KMS-11 (cell line): ENCODE results near the gene CIPC.

ENCODE experiments used
- H2AFZ ChIP-seq: fragments of 200-600 bp; sonication (generic); 2 replicates; pipeline ENCODE4 v1.6.1; 2016; ENCODE audit warnings: antibody characterized with exemption, mixed run types, low read depth
- H3K27ac ChIP-seq: fragments of 200-600 bp; sonication (generic); 2 replicates; pipeline ENCODE4 v1.6.1; 2016; ENCODE audit warnings: mild to moderate bottlenecking, mixed run types
- H3K27me3 ChIP-seq: fragments of 200-600 bp; sonication (generic); 2 replicates; pipeline ENCODE4 v1.6.1; 2017; ENCODE audit warnings: mild to moderate bottlenecking, low read depth, mixed run types, moderate library complexity; ENCODE audit not compliant: insufficient read depth
- H3K36me3 ChIP-seq: fragments of 200-600 bp; sonication (generic); 2 replicates; pipeline ENCODE4 v1.6.1; 2017; ENCODE audit warnings: mild to moderate bottlenecking, mixed run types; ENCODE audit not compliant: insufficient read depth
- H3K4me1 ChIP-seq: fragments of 200-600 bp; sonication (generic); 2 replicates; pipeline ENCODE4 v1.6.1; 2016; ENCODE audit warnings: mild to moderate bottlenecking, low read depth, mixed run types; ENCODE audit not compliant: poor library complexity, severe bottlenecking
- H3K4me2 ChIP-seq: fragments of 200-600 bp; sonication (generic); 2 replicates; pipeline ENCODE4 v1.7.0; 2016; ENCODE audit warnings: mild to moderate bottlenecking, mixed run types
- H3K4me3 ChIP-seq: fragments of 200-600 bp; sonication (generic); IDR thresholded peaks from 2 replicates; pipeline ENCODE4 v1.6.1; 2017; ENCODE audit warnings: low read depth, low read length, mixed read lengths; ENCODE audit not compliant: insufficient read depth
- H3K79me2 ChIP-seq: fragments of 200-600 bp; sonication (generic); 2 replicates; pipeline ENCODE4 v1.6.1; 2016; ENCODE audit warnings: low read depth, mixed run types; ENCODE audit not compliant: insufficient read depth
- H3K9ac ChIP-seq: fragments of 200-600 bp; sonication (generic); 2 replicates; pipeline ENCODE4 v1.6.1; 2016; ENCODE audit warnings: mild to moderate bottlenecking, mixed run types
- H4K20me1 ChIP-seq: fragments of 200-600 bp; sonication (generic); 2 replicates; pipeline ENCODE4 v1.6.1; 2016; ENCODE audit warnings: mild to moderate bottlenecking, mixed run types; ENCODE audit not compliant: insufficient read depth
- CTCF ChIP-seq: fragments of 200-600 bp; sonication (generic); conservative IDR thresholded peaks from 2 replicates; pipeline ENCODE4 v1.6.1; 2017; ENCODE audit warnings: low read depth, mild to moderate bottlenecking, antibody characterized with exemption, low read length, moderate library complexity, mixed read lengths

The CIPC gene

GRCh38 chr14:77097700-77098528 lies at the start of gene CIPC:
Gene CIPC, plus strand, starts transcription at chr14:77098258. Its CDS starts 7,451 bp downstream, at chr14:77105709.
- H3K4me2 ChIP-seq, result peak within 1 kb of the TSS; percentile 78
- peak within 1 kb of the TSS; percentile 94 for H3K27ac ChIP-seq
- no peaks in the 10 kb centered on the region for H3K27me3 ChIP-seq
- TF ChIP-seq CTCF, result no peak
- peak within 1 kb of the TSS; percentile 76 for H2AFZ ChIP-seq
- no peak within 1 kb of the TSS for H3K4me3 ChIP-seq
- no peaks in the 10 kb centered on the region for H3K36me3 ChIP-seq
- peaks cover 21% of the 10 kb centered on the region for H3K4me1 ChIP-seq
- peak within 1 kb of the TSS; percentile 89 for H3K9ac ChIP-seq
- no peaks in the 10 kb centered on the region for H4K20me1 ChIP-seq
- H3K79me2 ChIP-seq, result no peaks in the 10 kb centered on the region

- no peaks in the 10 kb centered on the region for H3K27me3 ChIP-seq
- H3K36me3 ChIP-seq, result no peaks in the 10 kb centered on the region
- H3K79me2 ChIP-seq, result no peaks in the 10 kb centered on the region
- H3K27ac ChIP-seq, result no peak overlapping the region
- no peaks in the 10 kb centered on the region for H4K20me1 ChIP-seq
- no peak overlapping the region for H3K4me2 ChIP-seq
- H3K4me1 ChIP-seq, result peaks cover 22% of the 10 kb centered on the region
- no peak overlapping the region for H3K9ac ChIP-seq
- no peak for TF ChIP-seq CTCF
- H3K4me3 ChIP-seq, result no peak overlapping the region
- H2AFZ ChIP-seq, result no peak overlapping the region
These were observed 46.9 kb upstream of the CIPC start for GRCh38 chr14:77051116-77051515.

- H3K4me3 ChIP-seq, result no peak overlapping the region
- H3K4me1 ChIP-seq, result peaks cover 13% of the 10 kb centered on the region
- TF ChIP-seq CTCF, result no peak
- H3K4me2 ChIP-seq, result no peak overlapping the region
- H3K27me3 ChIP-seq, result no peaks in the 10 kb centered on the region
- H2AFZ ChIP-seq, result no peak overlapping the region
- no peak overlapping the region for H3K27ac ChIP-seq
- no peaks in the 10 kb centered on the region for H4K20me1 ChIP-seq
- no peaks in the 10 kb centered on the region for H3K36me3 ChIP-seq
- no peaks in the 10 kb centered on the region for H3K79me2 ChIP-seq
- H3K9ac ChIP-seq, result no peak overlapping the region
These were observed 45.6 kb upstream of the CIPC start for GRCh38 chr14:77052281-77053044.

DNA sequence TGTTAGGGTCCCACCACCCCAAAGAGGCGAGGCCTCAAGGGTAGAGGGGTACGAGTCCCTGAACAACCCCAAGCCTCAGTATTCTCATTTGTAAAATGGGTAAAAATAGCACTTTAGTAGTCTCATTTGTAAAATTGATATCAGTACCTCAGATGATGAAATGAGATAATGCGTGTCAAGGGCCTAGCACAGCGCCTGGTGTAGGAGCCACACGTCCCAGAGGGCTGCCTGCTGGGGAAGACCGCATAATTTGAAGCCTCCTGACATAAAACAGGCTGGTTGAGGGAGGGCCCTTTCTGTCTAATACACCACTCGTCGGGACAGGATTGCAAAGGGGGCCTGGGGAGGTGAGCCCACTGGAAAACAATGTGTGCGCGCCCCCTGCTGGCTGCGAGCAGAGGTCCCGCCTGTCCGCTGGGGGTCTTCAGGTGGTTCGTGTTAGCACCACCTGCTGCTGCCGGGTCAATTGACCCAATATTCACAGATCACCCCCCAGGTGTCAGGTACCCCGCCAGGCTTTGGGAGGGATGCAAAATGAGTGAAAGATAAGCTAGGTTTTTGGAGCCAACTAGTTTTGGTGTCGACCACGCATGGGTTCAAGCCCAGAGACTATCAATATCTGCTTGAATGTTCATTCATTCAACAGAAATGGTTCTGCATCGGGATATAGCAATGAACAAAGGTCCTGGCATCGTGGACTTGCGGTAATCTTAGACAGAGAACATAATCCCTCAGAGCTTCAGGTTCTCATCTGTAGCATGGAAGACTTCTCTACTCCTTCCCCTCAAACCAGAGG lies 44.8 kb upstream of the CIPC start:
- no peak overlapping the region for H2AFZ ChIP-seq
- H3K4me1 ChIP-seq, result peaks cover 13% of the 10 kb centered on the region
- no peak overlapping the region for H3K9ac ChIP-seq
- no peaks in the 10 kb centered on the region for H4K20me1 ChIP-seq
- no peaks in the 10 kb centered on the region for H3K27me3 ChIP-seq
- H3K4me3 ChIP-seq, result no peak overlapping the region
- TF ChIP-seq CTCF, result peak; percentile 91
- no peak overlapping the region for H3K27ac ChIP-seq
- no peaks in the 10 kb centered on the region for H3K79me2 ChIP-seq
- H3K4me2 ChIP-seq, result no peak overlapping the region
- H3K36me3 ChIP-seq, result no peaks in the 10 kb centered on the region
